HG03460 (cell line): Measurements from ENCODE around the gene RBCK1.
"Not testable (repeated sequence)": the region's sequence is repeated elsewhere in the genome, so short reads cannot be mapped to it uniquely, and the experiment has no call there.

ENCODE experiments used
- ATAC-seq: cut with Tn5 transposase; IDR thresholded peaks from one replicate; pipeline ENCODE4 v1.9.1; 2021; ENCODE audit not compliant: unreplicated experiment

RBCK1 gene

GRCh38 chr20:467755-468154, 59.7 kb downstream of the RBCK1 start:
- ATAC-seq, result no peak

- no peak for ATAC-seq
Observed at GRCh38 chr20:469746-470490, 61.8 kb downstream of the RBCK1 start.

DNA sequence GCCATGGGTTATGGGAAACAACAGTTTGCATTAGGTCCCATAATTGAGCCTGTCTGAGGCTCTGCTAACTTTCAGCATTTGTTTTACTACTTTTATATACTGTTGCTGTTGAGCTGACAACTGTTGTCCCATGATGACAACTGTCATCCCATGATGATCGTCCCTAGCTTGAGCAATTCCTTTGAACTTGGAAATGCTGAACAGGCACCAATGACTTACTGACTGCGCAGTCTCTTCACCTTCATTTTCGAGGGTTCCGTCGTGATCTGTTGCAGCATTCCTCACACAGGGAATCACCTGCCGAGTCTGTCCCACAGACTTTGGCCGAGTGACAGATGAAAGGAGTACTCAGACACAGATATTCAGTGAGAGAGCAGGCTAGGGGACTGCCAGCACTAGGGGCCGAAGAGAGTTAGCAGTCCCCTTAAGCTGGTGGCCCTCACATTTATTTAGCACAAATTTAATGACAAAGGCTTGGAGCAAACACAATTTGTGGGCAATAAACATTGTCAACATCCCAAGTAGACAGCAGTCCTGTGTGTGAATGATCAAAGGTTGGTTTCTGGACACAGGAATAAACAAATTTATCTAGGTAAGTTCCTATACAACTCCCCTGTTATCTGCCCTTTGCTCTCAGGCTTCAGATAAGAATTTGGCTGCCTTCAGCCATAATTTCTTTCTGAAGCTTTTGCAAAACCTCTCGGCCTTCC, 64.2 kb downstream of the RBCK1 start:
- ATAC-seq, result no peak

- ATAC-seq, result no peak
Observed at GRCh38 chr20:472889-473292, 64.8 kb downstream of the RBCK1 start.

- no peak for ATAC-seq
Observed at GRCh38 chr20:474581-474980, 66.5 kb downstream of the RBCK1 start.

GRCh38 chr20:475463-476357, 67.6 kb downstream of the RBCK1 start:
- no peak for ATAC-seq

DNA sequence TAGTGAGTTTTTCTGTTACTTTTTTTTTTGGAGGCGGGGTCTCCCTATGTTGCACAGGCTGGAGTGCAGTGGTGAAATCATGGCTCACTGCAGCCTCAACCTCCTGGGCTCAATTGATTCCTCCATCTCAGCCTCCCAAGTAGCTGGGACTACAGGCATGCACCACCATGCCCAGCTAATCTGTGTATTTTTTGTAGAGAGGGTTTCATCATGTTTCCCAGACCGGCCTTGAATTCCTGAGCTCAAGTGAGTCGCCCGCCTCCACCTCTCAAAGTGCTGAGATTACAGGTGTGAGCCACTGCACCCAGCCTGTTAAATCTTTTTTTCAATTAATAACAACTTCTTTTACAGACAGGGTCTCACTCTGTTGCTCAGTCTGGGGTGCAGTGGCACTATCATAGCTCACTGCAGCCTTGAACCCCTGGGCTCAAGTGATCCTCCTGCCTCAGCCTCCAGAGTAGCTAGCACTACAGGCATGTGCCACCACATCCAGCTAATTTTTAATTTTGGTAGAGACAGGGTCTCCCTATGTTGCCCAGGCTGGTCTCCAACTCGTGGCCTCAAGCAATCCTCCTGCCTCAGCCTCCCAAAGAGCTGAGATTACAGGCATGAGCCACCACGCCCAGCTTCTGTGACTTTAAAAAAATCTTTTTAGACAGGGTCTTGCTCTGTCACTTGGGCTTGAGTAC, 68.6 kb downstream of the RBCK1 start:
- not testable (repeated sequence) for ATAC-seq

GRCh38 chr20:478010-478948, 70.2 kb downstream of the RBCK1 start:
- no peak for ATAC-seq

DNA sequence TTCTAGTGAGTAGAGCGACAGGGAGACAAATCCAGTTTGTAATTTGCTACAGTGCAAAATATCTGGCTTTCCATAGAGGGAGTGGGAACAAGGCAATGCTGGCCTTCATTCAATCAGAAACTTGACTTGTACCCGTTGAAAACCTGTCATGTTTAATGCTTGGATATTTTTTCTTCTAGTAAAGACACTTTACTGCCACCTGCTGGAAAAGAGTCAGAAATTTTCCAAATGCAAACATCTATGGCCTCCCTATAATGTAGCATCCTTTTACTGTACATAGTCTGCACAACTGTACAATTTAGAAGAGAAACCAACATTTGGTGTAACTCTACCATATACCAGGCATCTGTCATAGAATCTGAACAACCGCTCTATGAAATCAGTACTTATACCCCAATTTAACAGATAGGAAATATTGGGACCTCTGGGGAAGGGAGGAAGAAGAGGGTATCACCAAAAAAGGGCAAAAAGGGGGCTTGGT, 70.9 kb downstream of the RBCK1 start:
- ATAC-seq, result no peak

- no peak for ATAC-seq
Observed at GRCh38 chr20:479487-479886, 71.4 kb downstream of the RBCK1 start.

DNA sequence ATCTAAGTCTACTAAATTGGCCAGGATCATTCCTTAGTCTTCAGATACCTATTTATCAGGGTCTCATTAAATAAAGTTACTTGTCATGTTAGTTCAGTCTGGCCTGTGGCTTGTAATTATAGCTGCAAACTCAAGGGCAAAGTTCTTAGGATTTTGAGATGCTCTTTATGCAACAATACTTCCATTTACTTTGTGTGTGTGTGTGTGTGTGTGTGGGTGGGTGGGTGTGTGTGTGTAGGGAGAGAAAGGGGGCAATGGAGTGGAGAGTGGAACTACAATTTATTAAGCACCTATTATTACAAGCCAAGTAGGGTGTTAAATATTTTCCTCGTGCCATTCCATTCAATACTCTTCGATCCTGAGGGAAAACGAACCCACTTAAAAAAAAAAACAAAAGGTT, 71.9 kb downstream of the RBCK1 start:
- no peak for ATAC-seq

- ATAC-seq, result no peak
Observed at GRCh38 chr20:481167-481566, 73.1 kb downstream of the RBCK1 start.
